ENCODE results near the gene ATG2A. TPM values are rescaled to one million over a fixed set of nuclear protein-coding genes. Genes with fewer than 3 reads are reported as not detected.

Gene ATG2A
- total RNA-seq, 1 experiment from 2014 or later: 28.8 TPM

DNA sequence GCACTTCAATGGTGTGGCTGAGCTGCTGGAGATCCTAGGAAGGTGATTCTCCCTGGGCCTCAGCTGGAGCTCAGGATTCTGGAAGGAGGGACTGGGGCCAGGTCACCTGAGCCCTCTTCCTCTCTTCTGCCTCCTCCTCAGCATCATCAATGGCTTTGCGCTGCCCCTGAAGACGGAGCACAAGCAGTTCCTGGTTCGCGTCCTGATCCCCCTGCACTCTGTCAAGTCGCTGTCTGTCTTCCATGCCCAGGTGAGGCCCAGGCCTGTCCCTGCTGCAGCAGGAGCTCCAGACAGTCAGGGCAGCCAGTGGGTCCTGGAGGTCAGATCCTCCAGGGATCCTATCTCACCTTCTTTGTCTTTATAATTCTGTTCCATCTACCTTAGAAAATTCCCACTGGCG lies 13.3 kb upstream of the ATG2A start:
- ATAC-seq: no peak
- in situ Hi-C loops (cut with HindIII; ENCODE audit: low pct_unique_long_range_greater_than_20kb, low sequenced_read_pairs): no loop called here
- POLR2A ChIA-PET: no interaction called here

GRCh38 chr11:64929625-64930024 lies 12.6 kb upstream of the ATG2A start:
- BruUV-seq (replicated peaks): no TSS peak
- in situ Hi-C loops (cut with HindIII; ENCODE audit: low pct_unique_long_range_greater_than_20kb, low sequenced_read_pairs) (no loop called here), intact Hi-C loops (cut with micrococcal nuclease; ENCODE audit: unreplicated experiment) (no loop called here)
- ChIA-PET CTCF (no interaction called here), POLR2A (no interaction called here)
- no peaks in the 10 kb centered on the region; the same call in 1 of the 2 replicates for H3K36me3 ChIP-seq (ENCODE audit: control insufficient read depth, insufficient read depth, low read length)
- H3K4me3 ChIP-seq (ENCODE audit: low read depth in 2 of 2, low read length in 2 of 2): no peak overlapping the region
- no peaks in the 10 kb centered on the region for H3K9me3 ChIP-seq (ENCODE audit: control insufficient read depth, insufficient read depth, low read depth, low read length)
- no peaks in the 10 kb centered on the region for H3K27me3 ChIP-seq (ENCODE audit: control insufficient read depth, insufficient read depth, low read length)
- ATAC-seq: no peak
- H3K4me1 ChIP-seq (ENCODE audit: control insufficient read depth, insufficient read depth, low read length): peaks cover 5% of the 10 kb centered on the region; the same call in 1 of the 2 replicates
- DNase-seq (ENCODE audit: low read depth, low spot score): no peak
- TF ChIP-seq POLR2AphosphoS5 (IDR thresholded peaks at IDR 0.05; ENCODE audit: low read depth, low read length) (no peak), CTCF (IDR thresholded peaks at IDR 0.05) (no peak), TCF7L2 (IDR thresholded peaks at IDR 0.05; ENCODE audit: low read depth, low read length) (no peak), SIN3A (IDR thresholded peaks at IDR 0.05; ENCODE audit: borderline replicate concordance, insufficient read depth, low read depth, low read length) (no peak)
- TF ChIP-seq, protein P1, sequence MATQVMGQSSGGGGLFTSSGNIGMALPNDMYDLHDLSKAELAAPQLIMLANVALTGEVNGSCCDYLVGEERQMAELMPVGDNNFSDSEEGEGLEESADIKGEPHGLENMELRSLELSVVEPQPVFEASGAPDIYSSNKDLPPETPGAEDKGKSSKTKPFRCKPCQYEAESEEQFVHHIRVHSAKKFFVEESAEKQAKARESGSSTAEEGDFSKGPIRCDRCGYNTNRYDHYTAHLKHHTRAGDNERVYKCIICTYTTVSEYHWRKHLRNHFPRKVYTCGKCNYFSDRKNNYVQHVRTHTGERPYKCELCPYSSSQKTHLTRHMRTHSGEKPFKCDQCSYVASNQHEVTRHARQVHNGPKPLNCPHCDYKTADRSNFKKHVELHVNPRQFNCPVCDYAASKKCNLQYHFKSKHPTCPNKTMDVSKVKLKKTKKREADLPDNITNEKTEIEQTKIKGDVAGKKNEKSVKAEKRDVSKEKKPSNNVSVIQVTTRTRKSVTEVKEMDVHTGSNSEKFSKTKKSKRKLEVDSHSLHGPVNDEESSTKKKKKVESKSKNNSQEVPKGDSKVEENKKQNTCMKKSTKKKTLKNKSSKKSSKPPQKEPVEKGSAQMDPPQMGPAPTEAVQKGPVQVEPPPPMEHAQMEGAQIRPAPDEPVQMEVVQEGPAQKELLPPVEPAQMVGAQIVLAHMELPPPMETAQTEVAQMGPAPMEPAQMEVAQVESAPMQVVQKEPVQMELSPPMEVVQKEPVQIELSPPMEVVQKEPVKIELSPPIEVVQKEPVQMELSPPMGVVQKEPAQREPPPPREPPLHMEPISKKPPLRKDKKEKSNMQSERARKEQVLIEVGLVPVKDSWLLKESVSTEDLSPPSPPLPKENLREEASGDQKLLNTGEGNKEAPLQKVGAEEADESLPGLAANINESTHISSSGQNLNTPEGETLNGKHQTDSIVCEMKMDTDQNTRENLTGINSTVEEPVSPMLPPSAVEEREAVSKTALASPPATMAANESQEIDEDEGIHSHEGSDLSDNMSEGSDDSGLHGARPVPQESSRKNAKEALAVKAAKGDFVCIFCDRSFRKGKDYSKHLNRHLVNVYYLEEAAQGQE (IDR thresholded peaks at IDR 0.05; ENCODE audit: insufficient read depth in 1 of 2, low read depth in 2 of 2, low read length in 1 of 2): no peak
- no peak overlapping the region for H3K27ac ChIP-seq (ENCODE audit: low read length)

More for the DNA sequence above, 13.3 kb upstream of the ATG2A start:
- CTCF ChIA-PET: no interaction called here
- intact Hi-C loops (cut with micrococcal nuclease; ENCODE audit: unreplicated experiment): no loop called here
- Histone ChIP-seq H3K27ac (ENCODE audit: low read length) (no peak overlapping the region), H3K4me1 (ENCODE audit: control insufficient read depth, insufficient read depth, low read length) (peaks cover 1% of the 10 kb centered on the region; the same call in 1 of the 2 replicates), H3K9me3 (ENCODE audit: control insufficient read depth, insufficient read depth, low read depth, low read length) (no peaks in the 10 kb centered on the region), H3K27me3 (ENCODE audit: control insufficient read depth, insufficient read depth, low read length) (no peaks in the 10 kb centered on the region), H3K4me3 (ENCODE audit: low read depth in 2 of 2, low read length in 2 of 2) (no peak overlapping the region), H3K36me3 (ENCODE audit: control insufficient read depth, insufficient read depth, low read length) (no peaks in the 10 kb centered on the region)
- DNase-seq (ENCODE audit: low read depth, low spot score): no peak
- no TSS peak for BruUV-seq (replicated peaks)
- TF ChIP-seq POLR2AphosphoS5 (IDR thresholded peaks at IDR 0.05; ENCODE audit: low read depth, low read length): no peak
- TF ChIP-seq, protein P1 (IDR thresholded peaks at IDR 0.05; ENCODE audit: insufficient read depth in 1 of 2, low read depth in 2 of 2, low read length in 1 of 2): no peak
- no peak for TF ChIP-seq TCF7L2 (IDR thresholded peaks at IDR 0.05; ENCODE audit: low read depth, low read length)
- no peak for TF ChIP-seq SIN3A (IDR thresholded peaks at IDR 0.05; ENCODE audit: borderline replicate concordance, insufficient read depth, low read depth, low read length)
- TF ChIP-seq CTCF (IDR thresholded peaks at IDR 0.05): no peak

Measured in Panc1 (cell line).